ENCODE results near the gene SUFU. TPM values are rescaled to one million over a fixed set of nuclear protein-coding genes. Genes with fewer than 3 reads are reported as not detected.
A peak's percentile ranks its signal among the peaks of the same experiment; 100 is the strongest.

SUFU gene
- total RNA-seq, 4 donors from 2014 or later, result 3.7 to 10.1 (median 7.1) TPM

DNA sequence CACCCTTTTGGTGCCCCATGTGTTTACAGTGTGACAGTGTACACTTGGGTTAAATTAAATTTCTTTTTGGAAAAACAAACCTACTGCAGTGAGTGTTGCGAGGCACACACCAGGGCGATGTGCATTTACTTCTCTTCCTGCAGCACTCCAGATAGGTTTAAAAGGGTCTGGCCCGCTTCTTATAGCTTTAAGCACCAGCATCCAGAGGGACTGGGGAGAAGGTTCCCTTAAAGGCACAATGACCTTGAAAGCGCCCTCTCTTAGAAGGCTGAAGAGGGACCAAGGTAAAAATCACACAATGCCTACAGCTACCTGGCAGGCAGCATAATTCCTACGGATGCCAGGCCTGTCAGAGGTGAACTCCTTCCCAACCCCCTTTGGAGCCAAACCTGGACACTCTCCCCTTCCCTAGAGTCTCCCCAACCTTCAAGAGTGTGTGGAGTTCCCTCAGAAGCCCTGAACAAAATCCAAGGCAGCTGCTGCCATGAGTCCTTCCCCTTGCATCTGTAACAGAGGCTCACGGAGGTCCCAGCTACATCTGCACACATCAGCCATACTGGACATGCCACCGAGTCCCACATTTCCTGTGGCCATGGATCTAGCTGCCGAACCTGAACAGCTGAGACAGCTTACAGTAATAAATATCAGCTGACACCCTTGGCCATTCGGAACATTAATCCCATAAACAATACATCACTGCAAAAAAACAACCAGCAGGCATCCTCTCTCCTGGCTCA, 173.7 kb downstream of the SUFU start:
- TF ChIP-seq, protein P1, sequence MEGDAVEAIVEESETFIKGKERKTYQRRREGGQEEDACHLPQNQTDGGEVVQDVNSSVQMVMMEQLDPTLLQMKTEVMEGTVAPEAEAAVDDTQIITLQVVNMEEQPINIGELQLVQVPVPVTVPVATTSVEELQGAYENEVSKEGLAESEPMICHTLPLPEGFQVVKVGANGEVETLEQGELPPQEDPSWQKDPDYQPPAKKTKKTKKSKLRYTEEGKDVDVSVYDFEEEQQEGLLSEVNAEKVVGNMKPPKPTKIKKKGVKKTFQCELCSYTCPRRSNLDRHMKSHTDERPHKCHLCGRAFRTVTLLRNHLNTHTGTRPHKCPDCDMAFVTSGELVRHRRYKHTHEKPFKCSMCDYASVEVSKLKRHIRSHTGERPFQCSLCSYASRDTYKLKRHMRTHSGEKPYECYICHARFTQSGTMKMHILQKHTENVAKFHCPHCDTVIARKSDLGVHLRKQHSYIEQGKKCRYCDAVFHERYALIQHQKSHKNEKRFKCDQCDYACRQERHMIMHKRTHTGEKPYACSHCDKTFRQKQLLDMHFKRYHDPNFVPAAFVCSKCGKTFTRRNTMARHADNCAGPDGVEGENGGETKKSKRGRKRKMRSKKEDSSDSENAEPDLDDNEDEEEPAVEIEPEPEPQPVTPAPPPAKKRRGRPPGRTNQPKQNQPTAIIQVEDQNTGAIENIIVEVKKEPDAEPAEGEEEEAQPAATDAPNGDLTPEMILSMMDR (IDR thresholded peaks at IDR 0.05), result no peak
- no peak for ATAC-seq (ENCODE audit: low FRiP score)
- no peak for DNase-seq (ENCODE audit: low spot score)

DNA sequence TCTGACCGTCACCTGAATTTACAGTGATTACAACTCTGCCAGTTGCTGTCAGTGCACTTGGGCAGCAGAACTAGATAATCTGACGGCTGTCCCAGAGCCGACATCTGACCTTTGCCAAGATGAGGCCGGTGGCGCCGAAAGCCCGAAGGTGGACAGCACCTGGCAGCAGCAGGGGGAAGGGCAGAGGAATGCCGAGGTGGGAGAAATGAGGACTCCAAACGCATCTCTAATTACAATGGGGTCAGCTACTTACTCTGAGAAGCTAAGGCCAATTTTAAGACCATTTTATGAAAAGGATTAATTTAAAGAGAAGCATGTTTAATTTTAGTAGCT, 174.3 kb downstream of the SUFU start:
- ATAC-seq (ENCODE audit: low FRiP score) (no peak), DNase-seq (ENCODE audit: low spot score) (no peak)
- TF ChIP-seq, protein P1 (IDR thresholded peaks at IDR 0.05), result no peak

DNA sequence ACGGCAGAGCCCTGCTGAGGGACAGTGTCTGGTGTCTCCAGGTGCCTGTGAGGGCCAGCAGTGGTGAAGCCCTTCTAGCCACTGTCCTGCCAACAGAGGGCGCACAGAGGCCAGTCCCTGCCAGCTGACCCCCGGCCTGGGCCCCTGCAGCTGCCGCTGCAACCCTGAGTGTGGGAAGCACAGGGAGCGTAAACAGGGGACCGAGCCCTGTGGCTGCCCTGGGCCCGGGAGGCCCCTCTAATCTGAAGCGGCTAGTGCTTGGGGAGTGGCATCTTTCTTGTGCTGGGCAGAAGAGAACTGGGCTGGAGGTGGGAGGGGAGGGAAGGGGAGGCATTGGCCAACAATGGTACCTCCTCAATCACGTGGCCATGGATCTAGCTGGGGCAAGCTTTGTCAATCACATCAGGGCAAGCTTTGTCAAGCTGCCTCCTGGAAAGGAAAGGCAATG, 175.1 kb downstream of the SUFU start:
- DNase-seq (ENCODE audit: low spot score) (no peak), ATAC-seq (ENCODE audit: low FRiP score) (peak; percentile 16)
- TF ChIP-seq, protein P1 (IDR thresholded peaks at IDR 0.05), result no peak

DNA sequence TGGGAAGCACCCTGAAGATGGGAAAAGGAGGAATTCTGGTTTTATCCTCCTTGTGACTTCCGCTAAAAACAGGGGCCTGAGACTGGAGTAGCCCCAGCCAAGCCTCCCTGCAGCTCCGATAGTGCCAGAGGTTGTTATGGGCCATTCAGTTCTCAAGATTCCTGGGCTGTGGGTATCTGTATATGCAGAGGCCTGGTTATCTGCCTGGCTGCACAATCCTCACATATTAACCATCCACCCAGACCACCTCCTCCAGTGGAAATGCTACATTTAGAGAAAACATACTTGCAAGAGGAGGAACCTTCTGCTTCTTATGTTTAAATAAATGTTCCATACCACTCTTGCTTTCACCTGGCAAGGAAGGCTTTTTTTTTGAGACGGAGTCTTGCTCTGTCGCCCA, 175.8 kb downstream of the SUFU start:
- TF ChIP-seq, protein P1 (IDR thresholded peaks at IDR 0.05), result no peak
- ATAC-seq (ENCODE audit: low FRiP score), result no peak

DNA sequence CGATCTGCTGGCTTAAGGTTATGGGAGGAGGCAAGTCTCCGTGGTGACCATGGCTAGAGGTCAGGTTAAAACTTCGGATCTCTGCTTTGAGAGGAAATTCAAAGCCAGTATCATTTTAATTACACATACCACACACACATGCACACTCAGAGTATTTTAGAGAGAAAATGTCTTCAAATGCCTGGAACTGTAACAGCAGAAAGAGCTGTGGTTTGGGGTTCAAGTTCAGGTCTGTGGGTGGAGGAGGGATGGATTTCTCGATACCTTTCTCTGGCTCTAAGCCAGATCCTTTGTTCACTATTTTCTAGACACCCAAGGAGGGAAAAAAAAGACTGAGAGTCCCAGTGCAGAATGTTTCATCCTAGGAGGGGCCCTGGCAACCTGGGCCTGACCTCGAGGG, 177.9 kb downstream of the SUFU start:
- ATAC-seq (ENCODE audit: low FRiP score) (no peak), DNase-seq (ENCODE audit: low spot score) (no peak)
- TF ChIP-seq, protein P1 (IDR thresholded peaks at IDR 0.05), result no peak

More for the DNA sequence above, 175.8 kb downstream of the SUFU start:
- no peak for DNase-seq (ENCODE audit: low spot score)

DNA sequence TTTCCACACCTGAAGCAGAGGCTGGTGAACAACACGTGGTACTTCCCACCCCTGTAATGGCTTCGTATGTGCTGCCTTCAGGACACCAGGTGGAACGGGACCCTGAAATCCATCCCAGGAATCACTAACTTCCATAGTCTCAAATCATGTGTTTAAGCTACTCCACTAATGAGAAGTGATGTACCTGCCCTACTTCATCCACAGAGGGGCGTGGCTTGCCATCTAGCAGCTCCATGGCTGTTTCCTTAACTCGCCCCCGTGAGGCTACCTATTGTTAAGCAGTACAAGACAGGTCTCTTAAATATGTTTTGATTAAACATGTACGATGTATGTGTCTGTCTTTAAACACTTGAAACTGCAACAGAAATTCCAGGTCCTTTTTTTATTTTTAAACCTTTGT, 178.6 kb downstream of the SUFU start:
- ATAC-seq (ENCODE audit: low FRiP score), result no peak
- TF ChIP-seq, protein P1 (IDR thresholded peaks at IDR 0.05), result no peak
- DNase-seq (ENCODE audit: low spot score), result no peak

DNA sequence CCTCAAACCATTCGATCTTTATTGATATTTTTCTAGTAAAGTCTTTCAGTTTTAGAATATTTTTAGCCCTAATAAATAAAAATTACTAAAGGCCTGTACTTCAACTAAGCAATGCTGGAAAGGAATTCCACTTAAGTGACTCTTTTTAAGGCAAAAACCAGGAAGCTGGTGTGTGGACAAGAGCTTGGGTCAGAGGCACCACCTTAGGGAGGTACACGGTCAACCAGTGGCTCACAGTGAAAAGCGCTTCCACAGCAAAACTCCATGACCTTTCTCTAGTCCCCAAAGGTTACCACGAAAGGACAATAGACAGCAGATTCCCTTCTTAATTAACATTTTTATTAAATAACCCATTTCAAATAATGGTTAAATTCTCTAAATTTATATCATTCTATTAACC, 179.2 kb downstream of the SUFU start:
- DNase-seq (ENCODE audit: low spot score) (no peak), ATAC-seq (ENCODE audit: low FRiP score) (no peak)
- TF ChIP-seq, protein P1 (IDR thresholded peaks at IDR 0.05), result no peak

Data from omental fat pad (tissue), 4 donors.